H9 (cell line): ENCODE measurements around the gene FAM78A. TPM values are rescaled to one million over a fixed set of nuclear protein-coding genes. Genes with fewer than 3 reads are reported as not detected.

ENCODE experiments used
- DNase-seq: peaks from one replicate; pipeline ENCODE4 v3.0.0-alpha.2; 2017
- H2AFZ ChIP-seq: one replicate; pipeline ENCODE4 v1.6.1; 2013; ENCODE audit warnings: mild to moderate bottlenecking, low read length, control low read depth, moderate library complexity
- H2AK5ac ChIP-seq: 2 replicates; pipeline ENCODE4 v1.6.1; 2013; ENCODE audit warnings: low read length, control low read depth, mixed read lengths; ENCODE audit not compliant: insufficient read length
- H2BK120ac ChIP-seq: one replicate; pipeline ENCODE4 v1.6.1; 2013; ENCODE audit warnings: low read depth, mild to moderate bottlenecking, low read length, control low read depth, inconsistent platforms; ENCODE audit not compliant: poor library complexity, severe bottlenecking
- H2BK12ac ChIP-seq: 2 replicates; pipeline ENCODE4 v1.6.1; 2013; ENCODE audit warnings: low read length, control low read depth, mixed read lengths, low read depth; ENCODE audit not compliant: insufficient read length
- H2BK15ac ChIP-seq: 2 replicates; pipeline ENCODE4 v1.6.1; 2013; ENCODE audit warnings: low read depth, low read length, control low read depth
- H2BK20ac ChIP-seq: one replicate; pipeline ENCODE4 v1.6.1; 2013; ENCODE audit warnings: low read depth, mild to moderate bottlenecking, low read length, control low read depth, inconsistent platforms; ENCODE audit not compliant: poor library complexity, severe bottlenecking
- H2BK5ac ChIP-seq: 2 replicates; pipeline ENCODE4 v1.6.1; 2013; ENCODE audit warnings: low read length, control low read depth, mixed read lengths; ENCODE audit not compliant: insufficient read length
- H3K14ac ChIP-seq: 2 replicates; pipeline ENCODE4 v1.6.1; 2013; ENCODE audit warnings: low read length, control low read depth; ENCODE audit not compliant: insufficient read depth
- H3K18ac ChIP-seq: 2 replicates; pipeline ENCODE4 v1.6.1; 2013; ENCODE audit warnings: low read depth, mild to moderate bottlenecking, mixed read lengths, low read length, control low read depth; ENCODE audit not compliant: insufficient read length
- H3K23ac ChIP-seq: 2 replicates; pipeline ENCODE4 v1.6.1; 2013; ENCODE audit warnings: low read length, control low read depth, mixed read lengths, low read depth; ENCODE audit not compliant: insufficient read length
- H3K23me2 ChIP-seq: 2 replicates; pipeline ENCODE4 v1.6.1; 2013; ENCODE audit warnings: low read depth, mild to moderate bottlenecking, mixed read lengths, low read length, control low read depth; ENCODE audit not compliant: insufficient read length, poor library complexity, severe bottlenecking
- H3K27ac ChIP-seq: 2 replicates; pipeline ENCODE4 v1.5.1; 2013; ENCODE audit warnings: low read length, control low read depth, mixed read lengths, low read depth; ENCODE audit not compliant: insufficient read length
- H3K27me3 ChIP-seq: 2 replicates; pipeline ENCODE4 v1.6.1; 2013; ENCODE audit warnings: low read length, control low read depth, inconsistent platforms; ENCODE audit not compliant: insufficient read depth
- H3K4ac ChIP-seq: 2 replicates; pipeline ENCODE4 v1.6.1; 2013; ENCODE audit warnings: low read depth, mild to moderate bottlenecking, control low read depth, inconsistent platforms, low read length, moderate library complexity
- H3K4me1 ChIP-seq: 2 replicates; pipeline ENCODE4 v1.6.1; 2013; ENCODE audit warnings: low read length, control low read depth, inconsistent platforms; ENCODE audit not compliant: insufficient read depth
- H3K4me2 ChIP-seq: 2 replicates; pipeline ENCODE4 v1.6.1; 2013; ENCODE audit warnings: low read length, control low read depth, mixed read lengths; ENCODE audit not compliant: insufficient read length, insufficient read depth
- H3K56ac ChIP-seq: 2 replicates; pipeline ENCODE4 v1.6.1; 2013; ENCODE audit warnings: low read depth, mild to moderate bottlenecking, mixed read lengths, low read length, control low read depth; ENCODE audit not compliant: insufficient read length
- H3K79me1 ChIP-seq: 2 replicates; pipeline ENCODE4 v1.6.1; 2013; ENCODE audit warnings: low read depth, mild to moderate bottlenecking, moderate library complexity, low read length, control low read depth, inconsistent platforms; ENCODE audit not compliant: insufficient read depth, poor library complexity, severe bottlenecking
- H3K79me2 ChIP-seq: 2 replicates; pipeline ENCODE4 v1.6.1; 2013; ENCODE audit warnings: low read length, control low read depth, inconsistent platforms; ENCODE audit not compliant: insufficient read depth
- H3K9ac ChIP-seq: 2 replicates; pipeline ENCODE4 v1.6.1; 2013; ENCODE audit warnings: low read length, control low read depth, mixed read lengths; ENCODE audit not compliant: insufficient read length; ENCODE audit errors: extremely low read depth
- H3K9me3 ChIP-seq: one replicate; pipeline ENCODE4 v1.6.1; 2013; ENCODE audit warnings: low read depth, low read length, inconsistent platforms; ENCODE audit not compliant: control insufficient read depth
- H3T11ph ChIP-seq: one replicate; pipeline ENCODE4 v1.6.1; 2013; ENCODE audit warnings: mild to moderate bottlenecking, low read length, control low read depth, inconsistent platforms
- H4K20me1 ChIP-seq: one replicate; pipeline ENCODE4 v1.6.1; 2013; ENCODE audit not compliant: control insufficient read depth, insufficient read length, insufficient read depth
- H4K5ac ChIP-seq: 2 replicates; pipeline ENCODE4 v1.6.1; 2013; ENCODE audit warnings: low read depth, mild to moderate bottlenecking, mixed read lengths, low read length, control low read depth; ENCODE audit not compliant: insufficient read length
- H4K8ac ChIP-seq: replicated peaks from 2 replicates; pipeline ENCODE4 v1.6.1; 2013; ENCODE audit warnings: low read length, control low read depth, mixed read lengths, low read depth; ENCODE audit not compliant: insufficient read length
- H4K91ac ChIP-seq: 2 replicates; pipeline ENCODE4 v1.6.1; 2013; ENCODE audit warnings: low read depth, mild to moderate bottlenecking, moderate library complexity, mixed read lengths, low read length, control low read depth; ENCODE audit not compliant: insufficient read length
- H3K27ac Mint-ChIP-seq, 3 experiments: 2 replicates in 2 of 3; 3 replicates in 1 of 3; pipeline ENCODE4 v1.8.0; 2020 to 2021; ENCODE audit warnings: mixed read lengths in 3 of 3, mild to moderate bottlenecking in 1 of 3, moderate library complexity in 1 of 3
- H3K27me3 Mint-ChIP-seq: 2 replicates; pipeline ENCODE4 v1.8.0; 2021; ENCODE audit warnings: low read depth, mild to moderate bottlenecking, moderate library complexity, mixed read lengths
- H3K36me3 Mint-ChIP-seq, 3 experiments: 2 replicates in 2 of 3; 3 replicates in 1 of 3; pipeline ENCODE4 v1.8.0; 2020 to 2021; ENCODE audit warnings: low read depth in 3 of 3, mixed read lengths in 3 of 3; ENCODE audit not compliant: insufficient read depth in 1 of 3
- H3K4me1 Mint-ChIP-seq, 2 experiments: 2 replicates each; pipeline ENCODE4 v1.8.0; 2020; ENCODE audit warnings: mixed read lengths in 2 of 2
- H3K4me3 Mint-ChIP-seq, 2 experiments: 2 replicates in 1 of 2; 3 replicates in 1 of 2; pipeline ENCODE4 v1.8.0; 2020 to 2021; ENCODE audit warnings: mild to moderate bottlenecking in 2 of 2, mixed read lengths in 2 of 2, moderate library complexity in 1 of 2
- H3K9me3 Mint-ChIP-seq, 2 experiments: 2 replicates in 1 of 2; 3 replicates in 1 of 2; pipeline ENCODE4 v1.8.0; 2020; ENCODE audit warnings: mild to moderate bottlenecking in 2 of 2, mixed read lengths in 2 of 2, moderate library complexity in 1 of 2
- CTCF ChIP-seq: fragments of 200-600 bp; sonication (generic); conservative IDR thresholded peaks from 3 replicates; pipeline ENCODE4 v1.8.0; 2021; ENCODE audit warnings: antibody characterized with exemption, mild to moderate bottlenecking
- WGBS: extraction: QIAGEN DNeasy Blood & Tissue Kit; methylation state at CpG from one replicate; pipeline ENCODE4 v1.1.7; 2013; ENCODE audit warnings: missing lambda C conversion rate, low lambda C conversion rate, mixed read lengths; ENCODE audit not compliant: insufficient read length; ENCODE audit errors: extremely low coverage; 5-methylcytosine and 5-hydroxymethylcytosine counted together
- total RNA-seq: library from RNA; stranded (reverse); gene quantifications from 2 replicates; pipeline ENCODE4 v1.2.1, GENCODE V29; 2021

The FAM78A gene
- total RNA-seq, 1 experiment from 2014 or later = 1.9 TPM

DNA sequence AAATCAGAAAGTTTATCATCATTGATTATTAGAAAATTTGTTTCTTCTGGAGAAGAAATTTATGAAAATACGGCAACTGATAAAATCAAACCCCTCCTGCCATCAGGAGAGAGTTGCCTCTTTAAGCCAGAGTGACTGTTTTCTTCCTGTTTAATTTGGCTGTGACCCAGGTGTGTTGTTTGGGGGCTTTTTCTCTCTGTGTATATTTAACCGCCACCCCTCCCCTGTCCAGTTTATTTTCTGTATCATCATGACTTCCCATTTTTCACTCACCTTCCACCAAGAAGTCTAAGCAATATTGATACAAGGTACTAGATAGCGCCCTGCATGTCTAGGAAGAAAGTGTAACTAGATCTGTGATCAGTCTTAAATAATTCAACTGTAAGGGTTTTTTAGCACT, 50.1 kb downstream of the FAM78A start:
- H3K79me2 ChIP-seq = no peaks in the 10 kb centered on the region
- H3K4me1 Mint-ChIP-seq = peaks cover 21 to 23% of the 10 kb centered on the region in 2 experiments
- H3K9me3 ChIP-seq = no peaks in the 10 kb centered on the region
- H3K56ac ChIP-seq = no peak overlapping the region
- H3K23ac ChIP-seq = no peak overlapping the region
- H3K79me1 ChIP-seq = no peaks in the 10 kb centered on the region
- no peak overlapping the region for H3K18ac ChIP-seq
- H4K20me1 ChIP-seq = no peaks in the 10 kb centered on the region
- 0 out of 7 replicates have a peak overlapping the region, but pooled peaks of 1 of the 3 experiments have one; percentile 55 for H3K27ac Mint-ChIP-seq
- no CpG with 5 or more reads among the region's 3 CpGs for WGBS
- no peak overlapping the region for H2BK12ac ChIP-seq
- H3K14ac ChIP-seq = no peak overlapping the region
- no peak for DNase-seq
- no peaks in the 10 kb centered on the region for H3K9me3 Mint-ChIP-seq
- H3K9ac ChIP-seq = no peak overlapping the region
- H3K4me2 ChIP-seq = no peak overlapping the region
- no peak overlapping the region for H4K91ac ChIP-seq
- H3K4ac ChIP-seq = no peak overlapping the region
- H2AK5ac ChIP-seq = no peak overlapping the region
- H3K4me3 Mint-ChIP-seq = no peak overlapping the region
- H2BK15ac ChIP-seq = no peak overlapping the region
- no peaks in the 10 kb centered on the region for H3K27me3 ChIP-seq
- H2AFZ ChIP-seq = no peak overlapping the region
- no peaks in the 10 kb centered on the region for H3K27me3 Mint-ChIP-seq
- no peak overlapping the region for H3K27ac ChIP-seq
- H3T11ph ChIP-seq = no peak overlapping the region
- no peak overlapping the region for H2BK20ac ChIP-seq
- no peak overlapping the region for H2BK120ac ChIP-seq
- no peaks in the 10 kb centered on the region for H3K23me2 ChIP-seq
- H3K4me1 ChIP-seq = peaks cover 19% of the 10 kb centered on the region; the same call in 1 of the 2 replicates
- no peak overlapping the region for H4K5ac ChIP-seq
- H3K36me3 Mint-ChIP-seq = peaks cover 5 to 39% (median 37%) of the 10 kb centered on the region in 3 experiments; a peak in 6 of 7 replicates
- H4K8ac ChIP-seq = no peak overlapping the region
- TF ChIP-seq CTCF = no peak
- H2BK5ac ChIP-seq = no peak overlapping the region
